Naive thymus-derived CD4-positive, alpha-beta T cell (primary cell): ENCODE measurements around the gene POLR3K. TPM values are rescaled to one million over a fixed set of nuclear protein-coding genes. Genes with fewer than 3 reads are reported as not detected.
A peak's percentile ranks its signal among the peaks of the same experiment; 100 is the strongest.
"Not testable (repeated sequence)": the region's sequence is repeated elsewhere in the genome, so short reads cannot be mapped to it uniquely, and the experiment has no call there.

ENCODE experiments used
- ATAC-seq: fragments of 150-1000 bp; cut with Tn5 transposase; 2 replicates; pipeline ENCODE4 v1.10.0; 2021; ENCODE audit warnings: mild to moderate bottlenecking, moderate library complexity
- CTCF ChIA-PET: fragments of 350-600 bp; sonication (Branson Sonifier 250); formaldehyde crosslinking; loops from one replicate; lab custom pipeline; 2021; ENCODE audit warnings: antibody characterized with exemption; lab: Charles Lee
- POLR2A ChIA-PET: fragments of 350-600 bp; sonication (Branson Sonifier 250); formaldehyde crosslinking; loops from one replicate; lab custom pipeline; 2021; ENCODE audit warnings: antibody characterized with exemption, inconsistent platforms; lab: Charles Lee
- DNase-seq, 9 donors: peaks; one replicate each; pipeline versions ENCODE4 v3.0.0 to v3.0.0-alpha.2; 2020 to 2022; ENCODE audit warnings: mixed read lengths in 1 of 9
- H3K27ac ChIP-seq: one replicate; pipeline ENCODE4 v1.7.0; 2013; ENCODE audit warnings: mild to moderate bottlenecking, low read depth, low read length, moderate library complexity
- H3K27me3 ChIP-seq, 2 donors: one replicate each; pipeline ENCODE4 v1.7.0; 2013; ENCODE audit warnings: low read length in 2 of 2, mild to moderate bottlenecking in 2 of 2, moderate library complexity in 2 of 2; ENCODE audit not compliant: control insufficient read depth in 2 of 2, insufficient read depth in 2 of 2
- H3K36me3 ChIP-seq, 3 experiments: 1 replicate in 2 of 3; 2 replicates in 1 of 3; pipeline ENCODE4 v1.7.0; 2013; ENCODE audit warnings: low read length in 3 of 3, mild to moderate bottlenecking in 3 of 3, moderate library complexity in 1 of 3; ENCODE audit not compliant: insufficient read depth in 3 of 3, control insufficient read depth in 2 of 3
- H3K4me1 ChIP-seq, 2 donors: one replicate each; pipeline ENCODE4 v1.7.0; 2013; ENCODE audit warnings: low read length in 2 of 2, mild to moderate bottlenecking in 2 of 2, moderate library complexity in 1 of 2; ENCODE audit not compliant: control insufficient read depth in 2 of 2, insufficient read depth in 2 of 2
- H3K4me3 ChIP-seq: 2 replicates; pipeline ENCODE4 v1.7.0; 2013; ENCODE audit warnings: mild to moderate bottlenecking, low read length
- H3K9me3 ChIP-seq, 3 experiments: 1 replicate in 2 of 3; 2 replicates in 1 of 3; pipeline ENCODE4 v1.7.0; 2013; ENCODE audit warnings: low read length in 3 of 3; ENCODE audit not compliant: control insufficient read depth in 2 of 3
- H3K27ac Mint-ChIP-seq, 9 donors: one replicate each; pipeline ENCODE4 v1.8.0; 2020 to 2022; ENCODE audit warnings: mixed read lengths in 9 of 9, mild to moderate bottlenecking in 8 of 9, moderate library complexity in 5 of 9, inconsistent platforms in 2 of 9
- H3K27me3 Mint-ChIP-seq, 5 donors: one replicate each; pipeline ENCODE4 v1.8.0; 2021 to 2022; ENCODE audit warnings: mixed read lengths in 5 of 5, mild to moderate bottlenecking in 1 of 5
- H3K36me3 Mint-ChIP-seq, 5 donors: one replicate each; pipeline ENCODE4 v1.8.0; 2020 to 2022; ENCODE audit warnings: mixed read lengths in 5 of 5, mild to moderate bottlenecking in 3 of 5, inconsistent platforms in 1 of 5
- H3K4me1 Mint-ChIP-seq, 7 donors: one replicate each; pipeline ENCODE4 v1.8.0; 2020 to 2022; ENCODE audit warnings: mixed read lengths in 7 of 7, mild to moderate bottlenecking in 3 of 7, inconsistent platforms in 1 of 7
- H3K4me3 Mint-ChIP-seq, 10 donors: one replicate each; pipeline ENCODE4 v1.8.0; 2020 to 2022; ENCODE audit warnings: mild to moderate bottlenecking in 10 of 10, mixed read lengths in 10 of 10, moderate library complexity in 6 of 10, inconsistent platforms in 2 of 10
- H3K9me3 Mint-ChIP-seq, 11 donors: one replicate each; pipeline ENCODE4 v1.8.0; 2020 to 2022; ENCODE audit warnings: mixed read lengths in 11 of 11, mild to moderate bottlenecking in 4 of 11, inconsistent platforms in 1 of 11, moderate library complexity in 1 of 11
- intact Hi-C, 2 donors: fragments of 100-400 bp; cut with micrococcal nuclease; formaldehyde crosslinking; loops; one replicate each; pipeline ENCODE4 v1.15.1; 2023
- polyA plus RNA-seq, 2 donors: library from polyadenylated mRNA; unstranded; fragments of 300-500 nt; fragmentation: Illumina TruSeq; gene quantifications; one replicate each; pipeline ENCODE4 v1.2.3, GENCODE V29; 2021
- total RNA-seq, 6 experiments: library from RNA in 5 of 6; stranded (reverse) in 5 of 6; gene quantifications; 1 replicate in 5 of 6; 2 replicates in 1 of 6; pipeline ENCODE4 v1.2.3 and lab custom pipeline; 2021 to 2026

POLR3K gene
- total and polyA plus RNA-seq, 7 experiments from 2014 or later, result 8.5 to 45.4 (median 19.0) TPM

DNA sequence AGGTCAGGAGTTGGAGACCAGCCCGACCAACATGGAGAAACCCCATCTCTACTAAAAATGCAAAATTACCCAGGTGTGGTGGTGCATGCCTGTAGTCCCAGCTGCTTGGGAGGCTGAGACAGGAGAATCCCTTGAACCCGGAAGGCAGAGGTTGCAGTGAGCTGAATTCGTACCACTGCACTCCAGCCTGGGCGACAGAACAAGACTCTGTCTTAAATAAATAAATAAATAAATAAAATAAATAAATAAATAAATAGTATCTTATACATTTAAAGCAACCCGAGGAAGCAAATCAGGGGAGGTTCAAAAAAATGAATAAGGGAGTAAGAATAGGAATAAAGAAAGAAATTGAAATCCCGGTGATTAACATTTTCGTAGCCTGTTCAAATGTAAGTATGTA is 6.9 kb downstream of the POLR3K start:
- H3K36me3 ChIP-seq, result peaks cover 0 to 58% (median 5%) of the 10 kb centered on the region in 3 experiments
- intact Hi-C loops, H3K27me3 ChIP-seq, H3K9me3 ChIP-seq, H3K27me3 Mint-ChIP-seq, H3K27ac ChIP-seq, POLR2A ChIA-PET, H3K4me3 Mint-ChIP-seq, DNase-seq, H3K9me3 Mint-ChIP-seq, ATAC-seq, H3K27ac Mint-ChIP-seq, H3K4me3 ChIP-seq: not testable (repeated sequence)
- Mint-ChIP-seq H3K4me1 (peaks cover 26 to 41% (median 37%) of the 10 kb centered on the region in 7 donors), H3K36me3 (peaks cover 0 to 62% (median 30%) of the 10 kb centered on the region in 5 donors)
- peaks cover 0 to 17% of the 10 kb centered on the region in 2 donors for H3K4me1 ChIP-seq
- CTCF ChIA-PET, result interaction anchor here (0.9 kb wide), 1 partner anchor 19 kb away, joined by 3 read pairs; no protein-coding TSS in a partner anchor

DNA sequence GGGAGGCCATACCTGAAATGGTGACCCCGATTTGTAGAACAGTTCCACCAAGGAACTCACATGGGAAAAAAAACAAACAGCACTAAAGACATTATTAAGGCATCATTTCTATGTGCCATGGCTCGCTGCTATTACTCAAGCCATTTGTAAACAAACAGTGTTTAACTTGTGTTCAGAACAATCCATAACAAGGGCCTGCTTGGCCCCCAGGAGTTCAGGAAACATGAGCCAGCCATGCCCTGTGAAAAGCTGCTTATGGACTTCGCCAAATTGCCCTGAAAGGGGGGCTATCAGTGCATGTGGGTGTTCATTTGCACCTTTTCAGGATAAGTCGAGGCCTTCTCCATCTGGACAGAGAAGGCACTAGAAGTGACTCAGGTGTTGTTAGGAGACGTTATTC is 8.0 kb downstream of the POLR3K start:
- Histone ChIP-seq H3K9me3 (no peaks in the 10 kb centered on the region), H3K27me3 (no peaks in the 10 kb centered on the region), H3K27ac (no peak overlapping the region), H3K36me3 (peaks cover 0 to 51% (median 2%) of the 10 kb centered on the region in 3 experiments), H3K4me3 (no peak overlapping the region), H3K4me1 (peaks cover 0 to 9% of the 10 kb centered on the region in 2 donors)
- Mint-ChIP-seq H3K36me3 (peaks cover 0 to 52% (median 28%) of the 10 kb centered on the region in 5 donors), H3K27ac (no peak overlapping the region), H3K4me3 (no peak overlapping the region), H3K27me3 (no peaks in the 10 kb centered on the region), H3K9me3 (no peaks in the 10 kb centered on the region), H3K4me1 (peaks cover 18 to 35% (median 29%) of the 10 kb centered on the region in 7 donors)
- intact Hi-C loops, result no loop called here
- ChIA-PET CTCF (interaction anchor here (0.6 kb wide), 1 partner anchor 425 kb away, joined by 3 read pairs; no protein-coding TSS in a partner anchor), POLR2A (no interaction called here)
- DNase-seq (no peak), ATAC-seq (no peak)

GRCh38 chr16:44655-45054 is 8.8 kb downstream of the POLR3K start:
- peaks cover 15 to 32% (median 25%) of the 10 kb centered on the region in 7 donors for H3K4me1 Mint-ChIP-seq
- H3K4me3 ChIP-seq, result no peak overlapping the region
- CTCF ChIA-PET, result no interaction called here
- no peaks in the 10 kb centered on the region for H3K27me3 Mint-ChIP-seq
- H3K9me3 Mint-ChIP-seq, result no peaks in the 10 kb centered on the region
- ATAC-seq, result no peak
- H3K27me3 ChIP-seq, result no peaks in the 10 kb centered on the region
- POLR2A ChIA-PET, result no interaction called here
- H3K36me3 Mint-ChIP-seq, result peaks cover 0 to 52% (median 24%) of the 10 kb centered on the region in 5 donors
- no peak overlapping the region for H3K4me3 Mint-ChIP-seq
- peaks cover 0 to 46% (median 0%) of the 10 kb centered on the region in 3 experiments for H3K36me3 ChIP-seq
- intact Hi-C loops, result no loop called here
- no peak for DNase-seq
- peaks cover 0 to 9% of the 10 kb centered on the region in 2 donors for H3K4me1 ChIP-seq
- no peak overlapping the region for H3K27ac ChIP-seq
- peak overlapping the region in 1 of 9 donors; percentile 55 for H3K27ac Mint-ChIP-seq
- no peaks in the 10 kb centered on the region for H3K9me3 ChIP-seq

DNA sequence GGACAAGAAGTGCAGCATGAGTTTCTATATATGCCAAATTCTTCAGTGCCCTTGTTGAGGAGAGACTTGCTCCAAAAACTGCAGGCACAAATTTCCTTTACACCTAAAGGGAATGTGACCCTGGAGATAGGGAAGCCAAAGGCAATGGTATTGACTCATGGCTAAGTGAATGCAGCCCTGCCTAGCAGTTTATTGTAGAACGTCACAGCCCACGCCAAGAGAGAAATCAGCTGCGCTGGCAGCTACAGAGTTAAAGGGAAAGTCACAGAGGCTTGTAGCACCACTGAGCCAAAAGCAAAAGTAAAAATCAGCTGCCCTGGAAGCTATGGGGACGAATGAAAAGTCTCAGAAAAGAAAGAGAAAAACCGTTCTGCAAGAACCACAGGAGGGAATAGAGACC is 10.1 kb downstream of the POLR3K start:
- Mint-ChIP-seq H3K27ac (no peak overlapping the region), H3K4me3 (no peak overlapping the region), H3K36me3 (peaks cover 0 to 51% (median 24%) of the 10 kb centered on the region in 5 donors), H3K4me1 (peaks cover 23 to 45% (median 39%) of the 10 kb centered on the region in 7 donors), H3K9me3 (no peaks in the 10 kb centered on the region), H3K27me3 (no peaks in the 10 kb centered on the region)
- Histone ChIP-seq H3K27ac (no peak overlapping the region), H3K4me1 (peaks cover 12 to 21% of the 10 kb centered on the region in 2 donors), H3K27me3 (no peaks in the 10 kb centered on the region), H3K36me3 (peaks cover 0 to 46% (median 0%) of the 10 kb centered on the region in 3 experiments), H3K9me3 (no peaks in the 10 kb centered on the region), H3K4me3 (no peak overlapping the region)
- CTCF ChIA-PET, result no interaction called here
- intact Hi-C loops, result no loop called here
- POLR2A ChIA-PET, result interaction anchor here (0.6 kb wide), 1 partner anchor 64 kb away, joined by 5 read pairs; no protein-coding TSS in a partner anchor
- ATAC-seq (no peak), DNase-seq (no peak)

DNA sequence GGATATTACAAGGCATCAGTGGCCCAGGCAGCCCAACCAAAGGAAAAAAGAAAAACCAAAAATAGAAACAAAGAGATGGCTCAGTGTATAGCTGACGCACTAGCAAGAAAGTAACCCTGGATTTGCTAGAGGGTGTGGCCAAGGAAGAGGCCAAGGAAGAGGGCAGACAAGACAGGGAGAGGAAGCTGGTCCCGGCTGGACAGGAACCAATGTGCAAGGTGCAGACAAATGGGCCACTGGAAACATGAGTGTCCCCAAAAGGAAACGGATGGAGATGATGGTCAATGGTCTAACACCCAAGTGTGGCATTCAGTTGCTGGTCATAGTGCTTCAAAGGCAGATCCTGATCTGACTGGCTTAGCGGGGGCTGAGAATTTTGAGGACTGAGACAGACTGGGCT is 10.7 kb downstream of the POLR3K start:
- no peak for DNase-seq
- ATAC-seq, result no peak
- peaks cover 13 to 22% of the 10 kb centered on the region in 2 donors for H3K4me1 ChIP-seq
- Mint-ChIP-seq H3K4me1 (peaks cover 27 to 48% (median 41%) of the 10 kb centered on the region in 7 donors), H3K36me3 (peaks cover 0 to 48% (median 24%) of the 10 kb centered on the region in 5 donors), H3K9me3 (no peaks in the 10 kb centered on the region), H3K4me3 (no peak overlapping the region), H3K27ac (peak overlapping the region in 3 of 9 donors; percentile 9 to 69 (median 33)), H3K27me3 (no peaks in the 10 kb centered on the region)
- no peaks in the 10 kb centered on the region for H3K27me3 ChIP-seq
- ChIA-PET CTCF (no interaction called here), POLR2A (no interaction called here)
- no peaks in the 10 kb centered on the region for H3K9me3 ChIP-seq
- H3K4me3 ChIP-seq, result no peak overlapping the region
- H3K36me3 ChIP-seq, result peaks cover 0 to 43% (median 0%) of the 10 kb centered on the region in 3 experiments
- no peak overlapping the region for H3K27ac ChIP-seq
- intact Hi-C loops, result no loop called here

- Histone ChIP-seq H3K27me3 (no peaks in the 10 kb centered on the region), H3K4me3 (no peak overlapping the region), H3K36me3 (peaks cover 0 to 39% (median 0%) of the 10 kb centered on the region in 3 experiments), H3K27ac (no peak overlapping the region), H3K4me1 (peaks cover 13 to 22% of the 10 kb centered on the region in 2 donors), H3K9me3 (no peaks in the 10 kb centered on the region)
- Mint-ChIP-seq H3K27me3 (no peaks in the 10 kb centered on the region), H3K9me3 (no peaks in the 10 kb centered on the region), H3K4me1 (peaks cover 25 to 52% (median 39%) of the 10 kb centered on the region in 7 donors), H3K36me3 (peaks cover 0 to 44% (median 21%) of the 10 kb centered on the region in 5 donors), H3K4me3 (no peak overlapping the region), H3K27ac (peak overlapping the region in 3 of 9 donors; percentile 18 to 69 (median 27))
- ChIA-PET CTCF (no interaction called here), POLR2A (no interaction called here)
- ATAC-seq (no peak), DNase-seq (no peak)
- intact Hi-C loops, result no loop called here
Measured at GRCh38 chr16:42069-42457, 11.3 kb downstream of the POLR3K start.
